SK-N-MC (cell line): Measurements from ENCODE around the gene RHOH.

Source experiments
- EZH2 ChIP-seq: fragments of 200-600 bp; sonication (generic); IDR thresholded peaks from one replicate; pipeline ENCODE4 v1.6.1; 2017; ENCODE audit warnings: antibody characterized with exemption
- FOXP2 ChIP-seq: optimal IDR thresholded peaks from 2 replicates; pipeline ENCODE3; 2011; ENCODE audit warnings: mild to moderate bottlenecking, moderate library complexity; ENCODE audit not compliant: insufficient read depth; ENCODE audit errors: extremely low read length, control extremely low read depth
- POLR2AphosphoS5 ChIP-seq: IDR thresholded peaks from 2 replicates; pipeline ENCODE4 v1.6.1; 2012; ENCODE audit warnings: mild to moderate bottlenecking, low read depth, low read length, borderline replicate concordance

DNA sequence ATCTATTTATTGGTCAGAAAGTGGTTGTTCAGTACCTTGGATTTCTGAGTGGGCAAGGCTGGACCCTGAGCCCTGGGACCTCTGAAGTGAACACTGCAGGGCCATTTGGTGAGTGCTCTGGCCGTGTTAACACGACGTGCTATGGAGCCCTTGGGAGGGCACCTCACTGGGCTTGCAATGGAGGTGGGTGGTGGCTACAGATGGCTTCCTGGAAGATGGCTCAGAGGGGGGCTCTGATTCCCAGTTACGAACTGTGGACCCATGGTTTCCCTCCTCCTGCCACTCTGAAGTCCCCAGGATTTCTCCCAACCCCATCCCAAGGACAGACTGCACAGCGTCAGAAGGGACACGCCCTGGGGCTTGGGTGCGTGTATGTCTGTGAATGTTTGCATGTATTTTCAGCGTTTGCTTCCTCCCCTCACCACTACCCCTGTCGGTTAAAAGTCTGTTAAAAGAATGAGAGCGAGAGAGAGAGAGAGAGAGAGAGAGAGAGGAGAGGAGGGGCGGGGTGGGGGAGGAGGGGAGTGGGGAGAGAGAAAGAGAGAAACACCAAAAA, 3.7 kb upstream of the RHOH start:
- TF ChIP-seq EZH2 (no peak), POLR2AphosphoS5 (peak; percentile 21; the same call in 1 of the 2 replicates), FOXP2 (no peak)
